PC-9 (cell line): ENCODE data around the gene PHYHIPL. TPM values are rescaled to one million over a fixed set of nuclear protein-coding genes. Genes with fewer than 3 reads are reported as not detected.

ENCODE experiments used
- BruUV-seq: library from RNA; stranded (reverse); fragments of 400-500 nt; replicated peaks from 2 replicates; lab custom pipeline; 2021; lab: Mats Ljungman, UMichigan
- CTCF ChIA-PET: fragments of 300-600 bp; sonication (Branson Sonifier 250); formaldehyde crosslinking; loops from one replicate; lab custom pipeline; 2022; ENCODE audit warnings: antibody characterized with exemption; lab: Charles Lee
- POLR2A ChIA-PET: fragments of 300-600 bp; sonication (Branson Sonifier 250); formaldehyde crosslinking; loops from one replicate; lab custom pipeline; 2022; ENCODE audit warnings: antibody characterized with exemption; ENCODE audit not compliant: unreplicated experiment; lab: Charles Lee
- DNase-seq, 2 experiments: peaks; one replicate each; pipeline versions ENCODE4 v3.0.0 to v3.0.0-alpha.2; 2015 to 2022; ENCODE audit warnings: mixed read lengths in 1 of 2
- H2AFZ ChIP-seq: fragments of 200-600 bp; sonication (generic); 2 replicates; pipeline ENCODE4 v1.8.1; 2017; ENCODE audit warnings: antibody characterized with exemption
- H3F3A ChIP-seq: fragments of 200-600 bp; sonication (generic); 2 replicates; pipeline ENCODE4 v1.8.1; 2017; ENCODE audit warnings: antibody characterized with exemption, mild to moderate bottlenecking, low read depth; ENCODE audit not compliant: insufficient read depth
- H3K27ac ChIP-seq: fragments of 200-600 bp; sonication (generic); 2 replicates; pipeline ENCODE4 v1.6.1; 2016; ENCODE audit warnings: mixed run types
- H3K27me3 ChIP-seq: fragments of 200-600 bp; sonication (generic); 2 replicates; pipeline ENCODE4 v1.6.1; 2016; ENCODE audit warnings: low read depth, mixed run types; ENCODE audit not compliant: insufficient read depth
- H3K36me3 ChIP-seq: fragments of 200-600 bp; sonication (generic); 2 replicates; pipeline ENCODE4 v1.6.1; 2016; ENCODE audit warnings: low read depth, mixed run types
- H3K4me1 ChIP-seq: fragments of 200-600 bp; sonication (generic); replicated peaks from 2 replicates; pipeline ENCODE4 v1.6.1; 2016; ENCODE audit warnings: mixed run types; ENCODE audit not compliant: insufficient read depth
- H3K4me2 ChIP-seq: fragments of 200-600 bp; sonication (generic); 2 replicates; pipeline ENCODE4 v1.6.1; 2017; ENCODE audit warnings: mixed run types
- H3K4me3 ChIP-seq: fragments of 200-600 bp; sonication (generic); 2 replicates; pipeline ENCODE4 v1.6.1; 2016; ENCODE audit warnings: mixed run types
- H3K79me2 ChIP-seq: fragments of 200-600 bp; sonication (generic); 2 replicates; pipeline ENCODE4 v1.6.1; 2017; ENCODE audit warnings: low read depth, mixed run types
- H3K9me2 ChIP-seq: fragments of 200-600 bp; sonication (generic); 2 replicates; pipeline ENCODE4 v1.8.1; 2017; ENCODE audit warnings: mild to moderate bottlenecking; ENCODE audit not compliant: insufficient read depth
- H3K9me3 ChIP-seq: fragments of 200-600 bp; sonication (generic); 2 replicates; pipeline ENCODE4 v1.8.1; 2016; ENCODE audit warnings: low read depth; ENCODE audit not compliant: insufficient read depth
- H4K20me1 ChIP-seq: fragments of 200-600 bp; sonication (generic); 2 replicates; pipeline ENCODE4 v1.8.1; 2017; ENCODE audit not compliant: insufficient read depth
- CTCF ChIP-seq: fragments of 200-600 bp; sonication (generic); conservative IDR thresholded peaks from 2 replicates; pipeline ENCODE4 v1.6.1; 2017; ENCODE audit warnings: mixed run types, antibody characterized with exemption, mild to moderate bottlenecking, moderate library complexity
- EZH2 ChIP-seq: fragments of 200-600 bp; sonication (generic); IDR thresholded peaks from 2 replicates; pipeline ENCODE4 v1.8.0; 2017; ENCODE audit warnings: antibody characterized with exemption, low read depth
- intact Hi-C: fragments of 100-400 bp; cut with micrococcal nuclease; formaldehyde crosslinking; loops from one replicate; pipeline ENCODE4 v1.10.0; 2022; ENCODE audit not compliant: unreplicated experiment
- total RNA-seq: library from RNA; stranded (reverse); gene quantifications from 2 replicates; pipeline ENCODE4 v1.2.3, GENCODE V29; 2021

The PHYHIPL gene
- total RNA-seq, 1 experiment from 2014 or later = not detected

- CTCF ChIA-PET = no interaction called here
- no peak for DNase-seq
- no peaks in the 10 kb centered on the region for H3K27me3 ChIP-seq
- no TSS peak for BruUV-seq
- no peaks in the 10 kb centered on the region for H3F3A ChIP-seq
- H3K79me2 ChIP-seq = no peaks in the 10 kb centered on the region
- no peaks in the 10 kb centered on the region for H3K36me3 ChIP-seq
- intact Hi-C loops = no loop called here
- H3K27ac ChIP-seq = no peak overlapping the region
- H2AFZ ChIP-seq = no peak overlapping the region
- H4K20me1 ChIP-seq = no peaks in the 10 kb centered on the region
- H3K4me3 ChIP-seq = no peak overlapping the region
- no peaks in the 10 kb centered on the region for H3K9me2 ChIP-seq
- TF ChIP-seq CTCF (no peak), EZH2 (no peak)
- no peaks in the 10 kb centered on the region for H3K9me3 ChIP-seq
- no peaks in the 10 kb centered on the region for H3K4me1 ChIP-seq
- no peak overlapping the region for H3K4me2 ChIP-seq
- POLR2A ChIA-PET = no interaction called here
These were observed 41.7 kb upstream of the PHYHIPL start for GRCh38 chr10:59134785-59135184.

- TF ChIP-seq CTCF (no peak), EZH2 (no peak)
- H2AFZ ChIP-seq = no peak overlapping the region
- H3K9me2 ChIP-seq = no peaks in the 10 kb centered on the region
- intact Hi-C loops = no loop called here
- no peaks in the 10 kb centered on the region for H3K27me3 ChIP-seq
- H3K79me2 ChIP-seq = no peaks in the 10 kb centered on the region
- BruUV-seq = no TSS peak
- CTCF ChIA-PET = no interaction called here
- H3K27ac ChIP-seq = no peak overlapping the region
- no peaks in the 10 kb centered on the region for H3F3A ChIP-seq
- no peaks in the 10 kb centered on the region for H3K4me1 ChIP-seq
- no peaks in the 10 kb centered on the region for H3K36me3 ChIP-seq
- no peak for DNase-seq
- no peak overlapping the region for H3K4me2 ChIP-seq
- no peaks in the 10 kb centered on the region for H3K9me3 ChIP-seq
- no peaks in the 10 kb centered on the region for H4K20me1 ChIP-seq
- no peak overlapping the region for H3K4me3 ChIP-seq
- POLR2A ChIA-PET = no interaction called here
These were observed 41.2 kb upstream of the PHYHIPL start for GRCh38 chr10:59135275-59135674.

- ChIA-PET POLR2A (no interaction called here), CTCF (no interaction called here)
- H3K4me2 ChIP-seq = no peak overlapping the region
These were observed 38.4 kb upstream of the PHYHIPL start for GRCh38 chr10:59138052-59138451.

More at GRCh38 chr10:59138052-59138451, 38.4 kb upstream of the PHYHIPL start:
- TF ChIP-seq CTCF (no peak), EZH2 (no peak)
- Histone ChIP-seq H3K79me2 (no peaks in the 10 kb centered on the region), H3K36me3 (no peaks in the 10 kb centered on the region), H3K27me3 (no peaks in the 10 kb centered on the region), H2AFZ (no peak overlapping the region), H4K20me1 (no peaks in the 10 kb centered on the region), H3K9me2 (no peaks in the 10 kb centered on the region), H3K4me3 (no peak overlapping the region), H3K9me3 (no peaks in the 10 kb centered on the region), H3K27ac (no peak overlapping the region), H3K4me1 (no peaks in the 10 kb centered on the region), H3F3A (no peaks in the 10 kb centered on the region)
- intact Hi-C loops = no loop called here
- no peak for DNase-seq
- BruUV-seq = no TSS peak
